Mucosa of stomach (tissue), 1 donor: ENCODE results near the gene FOXN1.

Experiments
- H3K27me3 ChIP-seq: one replicate; pipeline ENCODE4 v1.7.0; 2013; ENCODE audit warnings: mild to moderate bottlenecking, low read length; ENCODE audit not compliant: control insufficient read depth, insufficient read depth
- H3K36me3 ChIP-seq: one replicate; pipeline ENCODE4 v1.7.0; 2013; ENCODE audit warnings: low read length; ENCODE audit not compliant: control insufficient read depth, insufficient read depth
- H3K4me1 ChIP-seq: one replicate; pipeline ENCODE4 v1.7.0; 2013; ENCODE audit warnings: mild to moderate bottlenecking, low read length; ENCODE audit not compliant: control insufficient read depth, insufficient read depth
- H3K4me3 ChIP-seq: one replicate; pipeline ENCODE4 v1.7.0; 2013; ENCODE audit warnings: low read length
- H3K9ac ChIP-seq: one replicate; pipeline ENCODE4 v1.7.0; 2013; ENCODE audit warnings: mild to moderate bottlenecking, low read length, moderate library complexity
- H3K9me3 ChIP-seq: one replicate; pipeline ENCODE4 v1.7.0; 2013; ENCODE audit warnings: mild to moderate bottlenecking, low read length, moderate library complexity; ENCODE audit not compliant: control insufficient read depth
- donor health status: Pancreatic carcinoma.

FOXN1 gene

GRCh38 chr17:28524476-28525424, 18.6 kb downstream of the FOXN1 start:
- Histone ChIP-seq H3K4me1 (peaks cover 48% of the 10 kb centered on the region), H3K9ac (peak overlapping the region; percentile 40), H3K4me3 (no peak overlapping the region), H3K9me3 (no peaks in the 10 kb centered on the region), H3K27me3 (no peaks in the 10 kb centered on the region), H3K36me3 (no peaks in the 10 kb centered on the region)

GRCh38 chr17:28526381-28526780, 20.2 kb downstream of the FOXN1 start:
- peaks cover 48% of the 10 kb centered on the region for H3K4me1 ChIP-seq
- no peaks in the 10 kb centered on the region for H3K36me3 ChIP-seq
- peaks cover 1% of the 10 kb centered on the region for H3K27me3 ChIP-seq
- no peak overlapping the region for H3K4me3 ChIP-seq
- H3K9ac ChIP-seq = peak overlapping the region; percentile 32
- H3K9me3 ChIP-seq = no peaks in the 10 kb centered on the region

- H3K9me3 ChIP-seq = no peaks in the 10 kb centered on the region
- H3K9ac ChIP-seq = peak overlapping the region; percentile 38
- H3K4me1 ChIP-seq = peaks cover 51% of the 10 kb centered on the region
- H3K36me3 ChIP-seq = no peaks in the 10 kb centered on the region
- H3K4me3 ChIP-seq = no peak overlapping the region
- peaks cover 5% of the 10 kb centered on the region for H3K27me3 ChIP-seq
Observed at GRCh38 chr17:28527181-28527681, 21.1 kb downstream of the FOXN1 start.

DNA sequence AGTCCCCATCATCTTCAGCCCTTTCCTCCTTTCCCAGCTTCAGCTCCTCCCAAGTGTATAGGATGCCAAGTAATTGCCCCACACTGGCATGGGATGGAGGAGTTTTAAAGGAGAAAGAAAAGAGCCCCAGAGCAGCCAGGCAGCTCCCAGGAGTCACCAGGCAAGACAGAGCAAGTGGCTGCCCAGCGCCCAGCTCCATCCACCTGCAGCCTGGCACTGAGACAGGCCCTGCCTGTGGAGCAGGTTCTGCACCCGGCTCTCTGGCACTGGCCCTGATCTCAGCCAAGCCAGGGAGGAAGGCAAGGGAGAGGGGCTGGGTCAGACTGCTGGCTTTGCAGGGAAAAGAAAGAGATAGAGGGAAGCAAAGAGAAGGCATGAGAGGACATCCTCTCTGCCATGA, 21.7 kb downstream of the FOXN1 start:
- peaks cover 57% of the 10 kb centered on the region for H3K4me1 ChIP-seq
- no peaks in the 10 kb centered on the region for H3K9me3 ChIP-seq
- H3K36me3 ChIP-seq = no peaks in the 10 kb centered on the region
- H3K27me3 ChIP-seq = peaks cover 5% of the 10 kb centered on the region
- H3K9ac ChIP-seq = no peak overlapping the region
- H3K4me3 ChIP-seq = no peak overlapping the region

DNA sequence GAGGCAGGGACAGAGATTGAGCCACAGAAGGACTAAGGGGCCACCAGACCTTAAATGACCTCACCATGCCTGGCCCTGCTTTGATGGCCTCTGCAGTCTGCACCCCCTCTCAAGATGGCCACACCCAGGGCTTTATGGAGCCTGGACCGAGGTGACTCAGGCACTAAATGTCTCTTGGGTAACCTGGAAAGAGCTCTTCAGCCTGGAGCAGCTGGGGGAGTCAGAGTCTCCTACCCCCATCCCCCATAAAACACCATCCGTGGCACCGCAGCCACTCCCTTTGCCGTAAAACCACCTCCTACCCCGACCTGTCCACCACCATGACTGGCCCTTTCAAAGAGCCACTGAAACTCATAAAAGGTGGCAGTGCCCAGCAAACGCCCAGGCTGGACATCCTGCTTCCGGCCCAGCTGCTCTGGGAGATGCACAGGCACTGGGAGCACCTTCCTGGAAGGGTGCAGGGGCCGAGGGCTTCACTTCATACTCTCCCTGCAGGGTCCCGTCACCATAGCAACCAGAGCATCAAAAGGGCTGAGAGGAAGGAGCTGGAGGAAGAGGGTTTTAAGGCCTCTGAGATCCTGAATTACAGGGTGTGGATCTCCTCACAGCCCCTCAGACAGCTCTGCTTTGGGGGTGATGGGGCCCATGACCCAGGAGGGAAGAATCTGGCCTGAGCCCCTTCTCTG, 22.3 kb downstream of the FOXN1 start:
- Histone ChIP-seq H3K36me3 (no peaks in the 10 kb centered on the region), H3K9ac (no peak overlapping the region), H3K9me3 (no peaks in the 10 kb centered on the region), H3K27me3 (peaks cover 5% of the 10 kb centered on the region), H3K4me1 (peaks cover 63% of the 10 kb centered on the region), H3K4me3 (no peak overlapping the region)

GRCh38 chr17:28529013-28529400, 22.9 kb downstream of the FOXN1 start:
- H3K4me3 ChIP-seq = no peak overlapping the region
- H3K9me3 ChIP-seq = no peaks in the 10 kb centered on the region
- peaks cover 65% of the 10 kb centered on the region for H3K4me1 ChIP-seq
- H3K36me3 ChIP-seq = no peaks in the 10 kb centered on the region
- H3K27me3 ChIP-seq = peaks cover 5% of the 10 kb centered on the region
- no peak overlapping the region for H3K9ac ChIP-seq

GRCh38 chr17:28530250-28530649, 24.1 kb downstream of the FOXN1 start:
- H3K4me3 ChIP-seq = no peak overlapping the region
- H3K4me1 ChIP-seq = peaks cover 64% of the 10 kb centered on the region

DNA sequence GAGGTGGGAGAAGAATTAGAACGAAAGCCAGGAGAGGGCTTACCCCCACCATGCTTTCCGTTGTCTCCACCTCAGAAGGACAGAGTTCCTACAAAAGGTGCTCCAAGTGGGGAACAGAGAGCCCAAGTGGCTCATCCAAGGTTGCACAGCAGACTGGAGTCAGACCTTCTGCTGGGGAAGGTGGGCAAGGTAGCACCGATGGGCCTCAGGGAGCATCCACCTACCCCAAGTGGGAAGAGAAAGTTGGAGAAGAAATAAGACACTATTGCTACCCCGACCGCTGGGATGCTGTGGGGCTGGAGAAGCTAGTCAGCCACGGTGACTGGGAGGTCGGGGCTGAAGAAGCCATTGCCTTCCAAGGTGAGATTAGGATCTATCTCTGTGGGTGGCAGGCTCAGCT, 24.8 kb downstream of the FOXN1 start:
- Histone ChIP-seq H3K9me3 (no peaks in the 10 kb centered on the region), H3K4me3 (no peak overlapping the region), H3K27me3 (peaks cover 5% of the 10 kb centered on the region), H3K4me1 (peaks cover 64% of the 10 kb centered on the region), H3K36me3 (no peaks in the 10 kb centered on the region), H3K9ac (no peak overlapping the region)

More at GRCh38 chr17:28530250-28530649, 24.1 kb downstream of the FOXN1 start:
- Histone ChIP-seq H3K9ac (no peak overlapping the region), H3K9me3 (no peaks in the 10 kb centered on the region), H3K36me3 (no peaks in the 10 kb centered on the region), H3K27me3 (peaks cover 5% of the 10 kb centered on the region)

DNA sequence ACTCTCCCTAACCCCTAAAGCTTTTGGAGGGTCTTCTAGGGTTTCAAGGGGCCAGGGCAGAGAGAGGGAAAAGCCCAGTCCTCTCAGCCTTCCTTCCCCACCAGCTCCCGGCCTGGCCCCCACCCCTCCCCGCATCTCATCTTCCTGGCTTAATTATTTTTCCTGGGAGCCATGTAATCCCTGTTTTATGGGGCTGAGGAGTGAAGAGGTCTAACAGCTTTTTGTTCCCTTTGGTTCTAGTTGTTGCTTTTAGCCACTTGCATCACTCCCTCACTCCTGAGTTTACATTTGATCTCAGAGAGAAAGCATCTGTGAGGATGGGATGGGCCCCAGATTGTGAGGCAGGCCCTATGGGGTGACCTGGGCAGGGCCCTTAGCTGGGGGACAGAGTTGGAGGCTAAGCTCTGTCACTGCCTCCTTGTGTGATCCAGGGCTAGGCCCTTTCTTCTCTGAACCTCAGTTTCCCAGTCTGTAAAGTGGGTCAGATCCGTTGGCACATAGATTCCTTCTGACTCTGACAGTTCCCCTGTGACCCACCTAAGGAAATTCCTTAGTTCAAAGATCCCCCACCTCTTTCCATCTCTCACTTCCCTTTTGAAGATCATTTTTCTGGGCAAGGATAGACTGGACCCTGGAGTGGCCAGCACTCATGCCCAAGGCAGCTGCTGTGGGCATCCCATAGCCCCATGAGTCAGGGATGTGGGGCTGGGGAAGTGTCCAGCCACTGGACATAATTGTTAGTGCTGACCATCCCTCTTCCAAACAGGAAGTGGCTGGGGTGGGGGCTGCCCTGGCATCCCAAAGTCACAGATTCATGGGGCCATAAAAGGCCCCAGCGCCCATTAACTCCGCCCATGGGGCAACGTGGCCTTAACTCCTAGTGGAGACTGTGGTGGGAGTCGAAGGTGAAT, 26.2 kb downstream of the FOXN1 start:
- Histone ChIP-seq H3K4me3 (no peak overlapping the region), H3K9ac (no peak overlapping the region), H3K27me3 (peaks cover 5% of the 10 kb centered on the region), H3K9me3 (no peaks in the 10 kb centered on the region), H3K4me1 (peaks cover 64% of the 10 kb centered on the region), H3K36me3 (no peaks in the 10 kb centered on the region)

- Histone ChIP-seq H3K9me3 (no peaks in the 10 kb centered on the region), H3K27me3 (peaks cover 5% of the 10 kb centered on the region), H3K4me1 (peaks cover 57% of the 10 kb centered on the region), H3K9ac (no peak overlapping the region), H3K36me3 (no peaks in the 10 kb centered on the region), H3K4me3 (no peak overlapping the region)
Observed at GRCh38 chr17:28533091-28533807, 27.1 kb downstream of the FOXN1 start.

- peaks cover 54% of the 10 kb centered on the region for H3K4me1 ChIP-seq
- no peak overlapping the region for H3K9ac ChIP-seq
- no peak overlapping the region for H3K4me3 ChIP-seq
- no peaks in the 10 kb centered on the region for H3K9me3 ChIP-seq
- no peaks in the 10 kb centered on the region for H3K36me3 ChIP-seq
- peaks cover 5% of the 10 kb centered on the region for H3K27me3 ChIP-seq
Observed at GRCh38 chr17:28534740-28535375, 28.7 kb downstream of the FOXN1 start.
